GM06990 (cell line): ENCODE results near the gene KLHL35.

Experiments
- DNase-seq: peaks from one replicate; pipeline ENCODE4 v3.0.0-alpha.2; 2011; ENCODE audit not compliant: insufficient read length; ENCODE audit errors: extremely low read depth
- H3K27me3 ChIP-seq: replicated peaks from 2 replicates; pipeline ENCODE4 v1.6.0; 2011; ENCODE audit warnings: low read length; ENCODE audit not compliant: control insufficient read depth, insufficient read depth
- H3K36me3 ChIP-seq: 2 replicates; pipeline ENCODE4 v1.5.1; 2011; ENCODE audit warnings: low read length; ENCODE audit not compliant: control insufficient read depth, insufficient read depth
- H3K4me3 ChIP-seq: replicated peaks from 2 replicates; pipeline ENCODE4 v1.5.1; 2011; ENCODE audit warnings: low read depth, mild to moderate bottlenecking, control low read depth, low read length
- TF ChIP-seq, protein P1 (sequence below): IDR thresholded peaks from 2 replicates; pipeline ENCODE4 v1.5.1; 2011; ENCODE audit warnings: low read length, control low read depth, mild to moderate bottlenecking, inconsistent platforms; ENCODE audit not compliant: insufficient read depth, poor library complexity, severe bottlenecking

The KLHL35 gene

DNA sequence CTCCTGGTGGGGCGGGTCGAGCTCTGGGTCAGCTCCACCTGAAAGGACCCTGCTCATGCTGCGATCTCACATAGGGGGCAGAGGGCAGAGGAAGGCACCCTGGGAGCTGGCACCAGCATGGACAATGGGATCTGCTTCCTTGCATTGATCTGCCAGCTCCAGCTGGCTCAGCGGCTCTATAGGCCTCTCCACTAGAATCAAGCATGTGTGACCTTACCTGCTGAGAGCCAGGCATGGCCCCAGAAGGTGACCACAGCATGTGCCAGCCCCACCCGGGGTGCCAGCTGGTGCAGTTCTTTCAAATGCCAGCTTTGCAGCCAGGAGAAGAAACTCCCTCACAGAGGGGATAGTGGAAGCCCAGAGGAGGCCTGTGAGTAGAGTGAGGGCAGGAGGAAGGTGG, 22.0 kb upstream of the KLHL35 start:
- H3K4me3 ChIP-seq: no peak overlapping the region
- TF ChIP-seq, protein P1, sequence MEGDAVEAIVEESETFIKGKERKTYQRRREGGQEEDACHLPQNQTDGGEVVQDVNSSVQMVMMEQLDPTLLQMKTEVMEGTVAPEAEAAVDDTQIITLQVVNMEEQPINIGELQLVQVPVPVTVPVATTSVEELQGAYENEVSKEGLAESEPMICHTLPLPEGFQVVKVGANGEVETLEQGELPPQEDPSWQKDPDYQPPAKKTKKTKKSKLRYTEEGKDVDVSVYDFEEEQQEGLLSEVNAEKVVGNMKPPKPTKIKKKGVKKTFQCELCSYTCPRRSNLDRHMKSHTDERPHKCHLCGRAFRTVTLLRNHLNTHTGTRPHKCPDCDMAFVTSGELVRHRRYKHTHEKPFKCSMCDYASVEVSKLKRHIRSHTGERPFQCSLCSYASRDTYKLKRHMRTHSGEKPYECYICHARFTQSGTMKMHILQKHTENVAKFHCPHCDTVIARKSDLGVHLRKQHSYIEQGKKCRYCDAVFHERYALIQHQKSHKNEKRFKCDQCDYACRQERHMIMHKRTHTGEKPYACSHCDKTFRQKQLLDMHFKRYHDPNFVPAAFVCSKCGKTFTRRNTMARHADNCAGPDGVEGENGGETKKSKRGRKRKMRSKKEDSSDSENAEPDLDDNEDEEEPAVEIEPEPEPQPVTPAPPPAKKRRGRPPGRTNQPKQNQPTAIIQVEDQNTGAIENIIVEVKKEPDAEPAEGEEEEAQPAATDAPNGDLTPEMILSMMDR: no peak
- H3K27me3 ChIP-seq: no peaks in the 10 kb centered on the region
- no peak for DNase-seq
- no peaks in the 10 kb centered on the region for H3K36me3 ChIP-seq

DNA sequence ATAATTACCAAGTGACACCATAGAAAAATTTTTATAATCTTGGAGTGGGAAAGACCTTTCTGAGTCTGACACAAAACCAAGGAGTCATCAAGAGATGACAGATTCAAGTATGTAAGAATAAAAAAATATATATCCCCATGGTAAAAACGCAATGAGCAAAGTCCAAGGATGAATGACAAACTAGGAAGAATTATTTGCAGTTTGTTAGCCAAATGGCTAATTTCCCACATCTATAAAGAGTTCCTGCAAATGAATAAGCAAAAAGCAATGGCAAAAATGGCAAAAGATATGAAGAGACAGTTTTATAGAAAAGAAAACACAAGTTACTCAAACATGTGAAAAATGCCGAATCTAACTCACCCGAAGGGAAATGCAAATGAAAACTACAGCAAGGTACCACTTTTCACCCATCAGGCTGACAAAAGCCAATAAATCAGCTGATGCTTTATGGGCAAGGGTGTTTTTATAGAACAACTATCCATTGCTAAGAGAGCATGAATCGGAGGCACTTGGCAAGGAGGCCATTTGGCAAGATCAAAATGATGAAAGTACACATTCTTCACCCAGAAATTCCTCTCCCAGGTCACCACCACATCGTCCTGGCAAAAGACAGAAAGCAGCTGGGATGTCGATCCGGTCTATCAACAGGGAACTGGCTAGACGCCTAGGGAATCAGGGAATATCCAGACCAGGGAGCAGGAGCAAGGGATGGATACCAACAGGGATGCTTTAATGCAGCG, 21.1 kb upstream of the KLHL35 start:
- DNase-seq: no peak
- Histone ChIP-seq H3K4me3 (no peak overlapping the region), H3K27me3 (no peaks in the 10 kb centered on the region), H3K36me3 (no peaks in the 10 kb centered on the region)
- TF ChIP-seq, protein P1: no peak

DNA sequence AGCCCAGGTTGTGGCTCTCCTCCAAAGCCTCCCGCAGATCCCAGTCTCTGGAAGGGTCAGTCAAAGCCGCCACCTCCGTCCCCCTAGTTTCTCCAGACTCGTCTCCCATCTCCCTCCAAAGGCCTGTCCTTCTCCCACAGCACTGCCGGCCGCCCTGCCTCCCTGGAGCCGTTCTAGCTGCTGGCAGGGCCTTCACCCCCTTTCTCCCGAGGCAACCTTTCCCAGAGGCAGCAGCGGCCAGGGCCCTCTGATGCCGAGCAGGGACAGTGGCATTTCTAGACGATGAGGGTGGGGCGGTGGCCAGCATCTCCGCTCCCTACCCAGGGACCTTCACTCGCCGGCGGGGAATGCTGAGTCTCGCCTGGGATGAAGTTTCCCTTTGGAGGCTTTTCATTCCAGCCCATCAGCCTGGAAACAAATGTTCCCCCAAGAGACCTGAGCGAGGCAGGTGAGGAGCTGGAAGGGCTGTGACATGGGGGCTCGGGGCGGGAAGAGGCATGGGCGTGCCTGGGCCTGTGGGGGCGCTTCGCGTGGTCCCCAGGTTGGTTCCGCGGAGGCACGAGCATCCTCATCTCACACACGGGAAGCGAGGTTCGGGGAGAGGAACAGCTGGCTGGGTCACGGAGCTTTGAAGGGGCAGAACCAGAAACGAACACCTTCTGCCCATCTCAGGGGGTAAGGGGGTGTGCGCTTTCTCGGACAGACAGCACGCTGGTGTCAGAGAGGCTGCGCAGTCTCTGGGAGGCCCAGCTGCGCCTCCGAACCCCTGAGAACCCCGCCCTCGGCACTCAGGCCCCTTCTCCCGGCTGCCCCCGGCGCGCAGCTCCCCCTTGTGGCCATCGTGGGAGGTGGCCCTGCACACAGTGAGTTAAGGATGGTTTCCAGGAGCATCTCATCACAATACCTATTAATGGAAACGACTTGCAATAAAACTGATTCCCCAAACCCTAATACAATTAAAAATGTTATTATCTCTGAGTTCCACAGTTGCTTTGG, 18.1 kb upstream of the KLHL35 start:
- TF ChIP-seq, protein P1: peak; percentile 57
- Histone ChIP-seq H3K4me3 (no peak overlapping the region), H3K27me3 (no peaks in the 10 kb centered on the region), H3K36me3 (no peaks in the 10 kb centered on the region)
- DNase-seq: no peak

DNA sequence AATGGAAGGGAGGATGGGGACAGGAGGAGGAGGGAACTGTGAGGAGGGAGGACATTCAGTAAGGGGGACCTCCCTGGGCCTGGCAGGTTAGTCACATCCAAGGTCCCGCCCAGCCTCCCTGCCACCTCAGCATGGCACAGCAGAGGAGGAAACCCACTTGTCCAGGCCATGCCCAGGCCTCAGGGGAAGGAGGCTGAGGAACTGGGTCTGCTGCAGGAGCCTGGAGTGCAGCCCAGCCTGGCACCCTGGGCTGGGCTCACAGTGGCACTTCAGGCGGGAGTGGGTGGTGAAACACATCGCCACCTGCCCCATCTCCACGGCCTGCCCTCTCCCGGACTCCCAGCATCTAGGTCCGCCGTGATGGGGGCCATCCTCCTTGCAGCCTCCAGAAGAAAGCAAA, 17.2 kb upstream of the KLHL35 start:
- DNase-seq: no peak
- TF ChIP-seq, protein P1: no peak
- H3K4me3 ChIP-seq: no peak overlapping the region
- no peaks in the 10 kb centered on the region for H3K27me3 ChIP-seq
- no peaks in the 10 kb centered on the region for H3K36me3 ChIP-seq

DNA sequence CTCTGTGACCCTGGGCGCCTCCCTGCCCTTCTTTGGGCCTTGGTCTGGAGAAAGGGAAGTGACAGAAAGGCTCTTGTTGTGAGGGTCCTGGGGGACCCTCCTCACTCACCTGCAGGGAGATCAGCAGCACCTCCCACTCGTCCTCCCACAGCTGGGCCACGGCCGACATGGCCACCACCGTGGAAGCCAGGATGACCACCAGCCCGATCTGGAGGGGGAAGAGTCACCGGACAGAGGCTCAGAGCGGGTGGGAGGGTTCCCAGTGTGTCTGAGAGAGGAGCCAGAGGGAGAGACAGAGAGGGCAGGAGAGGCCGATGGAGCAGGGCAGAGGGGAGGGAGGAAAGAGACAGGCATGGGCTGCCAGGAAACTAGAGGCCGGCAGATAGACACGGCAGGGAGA, 16.8 kb upstream of the KLHL35 start:
- no peak overlapping the region for H3K4me3 ChIP-seq
- TF ChIP-seq, protein P1: no peak

More for the DNA sequence above, 16.8 kb upstream of the KLHL35 start:
- Histone ChIP-seq H3K27me3 (no peaks in the 10 kb centered on the region), H3K36me3 (no peaks in the 10 kb centered on the region)
- DNase-seq: no peak
